HEK293 (cell line): ENCODE measurements around the gene CCDC78.

Source experiments
- CTCF ChIA-PET: fragments of 350-600 bp; formaldehyde crosslinking; extraction: SDS; loops from one replicate; lab custom pipeline; 2021; ENCODE audit warnings: antibody characterized with exemption; lab: Yijun Ruan, JAX
- POLR2A ChIA-PET: fragments of 300-600 bp; formaldehyde crosslinking; extraction: SDS; loops from one replicate; lab custom pipeline; 2020; ENCODE audit warnings: antibody characterized with exemption, inconsistent platforms; lab: Yijun Ruan, JAX
- H3K27ac ChIP-seq: fragments of 200-500 bp; sonication (Bioruptor generic); 2 replicates; pipeline ENCODE4 v1.5.1; 2014; ENCODE audit warnings: low read depth, low read length, control low read depth, inconsistent platforms; ENCODE audit errors: extremely low read depth
- H3K36me3 ChIP-seq, 2 experiments: fragments of 200-500 bp in 1 of 2; sonication (Bioruptor generic) in 1 of 2; 1 replicate in 1 of 2; 2 replicates in 1 of 2; pipeline ENCODE4 v1.5.1; 2014 to 2017; ENCODE audit warnings: inconsistent platforms in 2 of 2, low read length in 2 of 2; ENCODE audit not compliant: control insufficient read depth in 2 of 2, insufficient read depth in 1 of 2
- H3K4me1 ChIP-seq: fragments of 200-500 bp; sonication (Bioruptor generic); 2 replicates; pipeline ENCODE4 v1.5.1; 2014; ENCODE audit warnings: mild to moderate bottlenecking, low read length, inconsistent platforms; ENCODE audit not compliant: control insufficient read depth, insufficient read depth
- H3K4me3 ChIP-seq: 2 replicates; pipeline ENCODE4 v1.5.1; 2011; ENCODE audit warnings: low read depth, mild to moderate bottlenecking, control low read depth, low read length, moderate library complexity
- H3K9me3 ChIP-seq: fragments of 200-500 bp; sonication (Bioruptor generic); 2 replicates; pipeline ENCODE4 v1.5.1; 2014; ENCODE audit warnings: low read depth, low read length, inconsistent platforms; ENCODE audit not compliant: control insufficient read depth, insufficient read depth
- CTCF ChIP-seq: fragments of 450-650 bp; formaldehyde crosslinking; IDR thresholded peaks from 2 replicates; pipeline ENCODE4 v1.5.1; 2016; ENCODE audit warnings: missing biosample characterization, missing genetic modification characterization
- INSM2 ChIP-seq: fragments of 450-650 bp; formaldehyde crosslinking; IDR thresholded peaks from 2 replicates; pipeline ENCODE4 v1.5.1; 2016; ENCODE audit warnings: missing biosample characterization, missing genetic modification characterization
- MZF1 ChIP-seq: fragments of 450-650 bp; formaldehyde crosslinking; IDR thresholded peaks from 2 replicates; pipeline ENCODE4 v1.5.1; 2017; ENCODE audit warnings: missing biosample characterization, missing genetic modification characterization, borderline replicate concordance
- PRDM10 ChIP-seq: fragments of 450-650 bp; formaldehyde crosslinking; IDR thresholded peaks from 2 replicates; pipeline ENCODE4 v1.5.1; 2016; ENCODE audit warnings: missing biosample characterization, missing genetic modification characterization
- REST ChIP-seq: fragments of 450-650 bp; formaldehyde crosslinking; IDR thresholded peaks from 2 replicates; pipeline ENCODE4 v1.5.1; 2016; ENCODE audit warnings: missing biosample characterization, missing genetic modification characterization
- ZBTB1 ChIP-seq: fragments of 450-650 bp; formaldehyde crosslinking; IDR thresholded peaks from 2 replicates; pipeline ENCODE4 v1.5.1; 2016; ENCODE audit warnings: missing biosample characterization, missing genetic modification characterization
- ZBTB26 ChIP-seq: fragments of 450-650 bp; formaldehyde crosslinking; optimal IDR thresholded peaks from 2 replicates; pipeline ENCODE3; 2016; ENCODE audit warnings: missing biosample characterization, mild to moderate bottlenecking, missing genetic modification characterization
- ZBTB44 ChIP-seq: fragments of 450-650 bp; IDR thresholded peaks from 2 replicates; pipeline ENCODE4 v1.5.1; 2018; ENCODE audit warnings: missing biosample characterization, mild to moderate bottlenecking, missing genetic modification characterization
- ZNF114 ChIP-seq: fragments of 450-650 bp; formaldehyde crosslinking; IDR thresholded peaks from 2 replicates; pipeline ENCODE4 v1.5.0; 2017; ENCODE audit warnings: missing biosample characterization, missing genetic modification characterization
- ZNF18 ChIP-seq: fragments of 450-650 bp; formaldehyde crosslinking; IDR thresholded peaks from 2 replicates; pipeline ENCODE4 v1.5.1; 2016; ENCODE audit warnings: missing biosample characterization, missing genetic modification characterization
- ZNF24 ChIP-seq: fragments of 450-650 bp; formaldehyde crosslinking; IDR thresholded peaks from 2 replicates; pipeline ENCODE4 v1.5.1; 2016; ENCODE audit warnings: missing biosample characterization, missing genetic modification characterization
- ZNF292 ChIP-seq: fragments of 450-650 bp; formaldehyde crosslinking; IDR thresholded peaks from 2 replicates; pipeline ENCODE4 v1.5.1; 2016; ENCODE audit warnings: low read depth, missing biosample characterization, missing genetic modification characterization, borderline replicate concordance
- ZNF362 ChIP-seq: fragments of 450-650 bp; formaldehyde crosslinking; IDR thresholded peaks from 2 replicates; pipeline ENCODE4 v1.5.1; 2016; ENCODE audit warnings: missing biosample characterization, missing genetic modification characterization
- ZNF580 ChIP-seq: fragments of 450-650 bp; formaldehyde crosslinking; IDR thresholded peaks from 2 replicates; pipeline ENCODE4 v1.5.1; 2016; ENCODE audit warnings: missing biosample characterization, missing genetic modification characterization
- ZNF658 ChIP-seq: fragments of 450-650 bp; formaldehyde crosslinking; IDR thresholded peaks from 2 replicates; pipeline ENCODE4; 2016; ENCODE audit warnings: missing biosample characterization, missing genetic modification characterization
- ZNF837 ChIP-seq: fragments of 450-650 bp; formaldehyde crosslinking; IDR thresholded peaks from 2 replicates; pipeline ENCODE4 v1.5.1; 2016; ENCODE audit warnings: missing biosample characterization, missing genetic modification characterization

Gene CCDC78

GRCh38 chr16:720447-720989, 5.7 kb downstream of the CCDC78 start (continued):
- TF ChIP-seq ZBTB44, result no peak
- TF ChIP-seq REST, result peak; percentile 44; the same call in 1 of the 2 replicates
- TF ChIP-seq ZNF114 (tag by site-specific recombination), result no peak
- peak; percentile 30; the same call in 1 of the 2 replicates for TF ChIP-seq ZNF24 (tag by site-specific recombination)
- TF ChIP-seq ZNF837 (tag by site-specific recombination), result peak; percentile 29; the same call in 1 of the 2 replicates

GRCh38 chr16:719815-720446, 6.3 kb downstream of the CCDC78 start:
- POLR2A ChIA-PET, result interaction anchor here (0.5 to 2.8 kb wide), 19 partner anchors 8 to 1330 kb away, joined by 3 to 25 read pairs (median 6); partner anchors contain the start of genes CHTF18, CIAO3, JPT2 and RPUSD1
- H3K4me3 ChIP-seq, result peak overlapping the region; percentile 66
- CTCF ChIA-PET, result interaction anchor here (0.6 to 5.7 kb wide), 12 partner anchors 8 to 420 kb away, joined by 3 to 34 read pairs (median 4); partner anchors contain the start of genes CHTF18, CIAO3, GNG13 and RPUSD1
- peak; percentile 96 for TF ChIP-seq PRDM10 (tag by site-specific recombination)
- no peak for TF ChIP-seq INSM2 (tag by site-specific recombination)
- TF ChIP-seq MZF1 (tag by site-specific recombination), result no peak
- TF ChIP-seq ZNF362 (tag by site-specific recombination), result peak; percentile 94; the same call in 1 of the 2 replicates
- TF ChIP-seq ZBTB26 (tag by site-specific recombination), result no peak
- no peak for TF ChIP-seq ZNF292 (tag by site-specific recombination)
- no peak for TF ChIP-seq ZNF658 (tag by site-specific recombination)
- TF ChIP-seq ZBTB1, result no peak
- no peak for TF ChIP-seq ZNF18 (tag by site-specific recombination)
- TF ChIP-seq CTCF, result peak; percentile 65
- TF ChIP-seq ZNF580 (tag by site-specific recombination), result no peak

More at GRCh38 chr16:719815-720446, 6.3 kb downstream of the CCDC78 start:
- Histone ChIP-seq H3K27ac (peak overlapping the region; percentile 94; the same call in 1 of the 2 replicates), H3K4me1 (peaks cover 9% of the 10 kb centered on the region), H3K36me3 (peaks cover 0 to 12% of the 10 kb centered on the region in 2 experiments; a peak in 1 of 3 replicates), H3K9me3 (no peaks in the 10 kb centered on the region)
